HG03565 (cell line): ENCODE results near the gene TAX1BP1.
A peak's percentile ranks its signal among the peaks of the same experiment; 100 is the strongest.

Experiments
- ATAC-seq: cut with Tn5 transposase; IDR thresholded peaks from one replicate; pipeline ENCODE4 v1.9.1; 2021; ENCODE audit warnings: mild to moderate bottlenecking, moderate library complexity; ENCODE audit not compliant: unreplicated experiment

Gene TAX1BP1

GRCh38 chr7:27739909-27740448 lies at the start of gene TAX1BP1:
Gene TAX1BP1, plus strand, starts transcription at chr7:27740162. Its CDS starts 8,363 bp downstream, at chr7:27748525.
- peak; percentile 93 for ATAC-seq

GRCh38 chr7:27690649-27691048 lies 49.3 kb upstream of the TAX1BP1 start:
- no peak for ATAC-seq

GRCh38 chr7:27693794-27694193 lies 46.2 kb upstream of the TAX1BP1 start:
- ATAC-seq: no peak

GRCh38 chr7:27695096-27695495 lies 44.9 kb upstream of the TAX1BP1 start:
- ATAC-seq: no peak

GRCh38 chr7:27697861-27698430 lies 42.0 kb upstream of the TAX1BP1 start:
- ATAC-seq: peak; percentile 70

GRCh38 chr7:27699751-27700150 lies 40.2 kb upstream of the TAX1BP1 start:
- no peak for ATAC-seq

- ATAC-seq: no peak
Observed at GRCh38 chr7:27700501-27700900, 39.5 kb upstream of the TAX1BP1 start.

- no peak for ATAC-seq
Observed at GRCh38 chr7:27703181-27703580, 36.8 kb upstream of the TAX1BP1 start.

GRCh38 chr7:27704422-27705199 lies 35.4 kb upstream of the TAX1BP1 start:
- ATAC-seq: no peak

GRCh38 chr7:27705200-27705594 lies 34.8 kb upstream of the TAX1BP1 start:
- ATAC-seq: no peak

GRCh38 chr7:27708485-27708884 lies 31.5 kb upstream of the TAX1BP1 start:
- ATAC-seq: no peak

- no peak for ATAC-seq
Observed at GRCh38 chr7:27709137-27710075, 30.6 kb upstream of the TAX1BP1 start.

GRCh38 chr7:27712217-27712616 lies 27.7 kb upstream of the TAX1BP1 start:
- ATAC-seq: no peak

- ATAC-seq: no peak
Observed at GRCh38 chr7:27714831-27715444, 25.0 kb upstream of the TAX1BP1 start.

- ATAC-seq: no peak
Observed at GRCh38 chr7:27723085-27723484, 16.9 kb upstream of the TAX1BP1 start.

- no peak for ATAC-seq
Observed at GRCh38 chr7:27727058-27727457, 12.9 kb upstream of the TAX1BP1 start.

- ATAC-seq: no peak
Observed at GRCh38 chr7:27730112-27730511, 9.8 kb upstream of the TAX1BP1 start.

- no peak for ATAC-seq
Observed at GRCh38 chr7:27734583-27734982, 5.4 kb upstream of the TAX1BP1 start.

GRCh38 chr7:27735165-27735564 lies 4.8 kb upstream of the TAX1BP1 start:
- ATAC-seq: no peak

- no peak for ATAC-seq
Observed at GRCh38 chr7:27735831-27736230, 4.1 kb upstream of the TAX1BP1 start.

GRCh38 chr7:27737178-27737577 lies 2.8 kb upstream of the TAX1BP1 start:
- ATAC-seq: no peak
